Measurements from ENCODE around the gene CDH4. TPM values are rescaled to one million over a fixed set of nuclear protein-coding genes. Genes with fewer than 3 reads are reported as not detected.

Gene CDH4
- total RNA-seq, 2 experiments from 2014 or later: not detected

DNA sequence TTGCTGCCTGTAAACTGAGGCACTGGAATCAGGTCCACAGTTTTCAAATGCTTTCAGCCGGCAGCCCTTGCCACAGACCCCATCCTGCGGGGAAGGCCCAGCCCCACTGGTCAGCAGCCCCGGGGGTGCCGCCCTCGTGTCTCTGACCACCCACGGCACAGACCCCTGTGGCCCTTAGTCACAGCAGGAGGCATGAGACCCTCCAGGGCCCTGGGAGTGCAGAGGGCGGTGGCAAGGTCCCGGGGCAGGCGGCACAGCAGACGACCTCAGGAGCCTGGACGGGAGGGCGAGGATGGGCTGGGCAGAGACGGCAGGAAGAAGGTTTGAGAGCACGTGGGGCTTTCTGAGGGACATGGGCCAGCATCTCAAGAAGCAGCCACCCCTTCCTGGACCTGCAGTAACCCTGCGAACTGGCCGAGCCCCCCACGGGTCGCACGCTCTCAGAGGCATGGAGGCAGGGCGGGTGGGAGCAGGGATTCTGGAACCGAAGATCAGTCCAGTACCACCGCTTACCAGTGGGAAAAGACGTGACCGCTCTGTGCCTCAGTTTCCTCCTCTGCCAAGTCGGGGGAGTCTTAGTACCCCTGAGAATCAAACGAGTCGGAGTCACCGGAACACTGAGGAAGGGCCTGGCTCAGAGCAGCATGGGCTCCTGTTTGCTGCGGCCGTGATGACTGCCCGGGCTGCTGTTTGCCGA is 672.9 kb downstream of the CDH4 start:
- ChIA-PET POLR2A (no interaction called here), CTCF (ENCODE audit: unreplicated experiment) (no interaction called here)
- no TSS peak for BruUV-seq (replicated peaks)
- Histone ChIP-seq H3K4me3 (ENCODE audit: low read depth, low read length, poor library complexity, severe bottlenecking) (no peak overlapping the region), H3K4me2 (ENCODE audit: low read length) (no peak overlapping the region), H3K9me2 (ENCODE audit: insufficient read depth, low read length) (no peaks in the 10 kb centered on the region), H3K36me3 (ENCODE audit: insufficient read depth, low read length) (no peaks in the 10 kb centered on the region), H3K27ac (ENCODE audit: low read depth, low read length, poor library complexity, severe bottlenecking) (no peak overlapping the region), H4K20me1 (ENCODE audit: insufficient read depth, low read length) (no peaks in the 10 kb centered on the region), H3K79me2 (ENCODE audit: insufficient read depth, low read depth, low read length) (no peaks in the 10 kb centered on the region), H2AFZ (ENCODE audit: low read length) (no peak overlapping the region), H3K4me1 (ENCODE audit: insufficient read depth, low read length, poor library complexity, severe bottlenecking) (no peaks in the 10 kb centered on the region), H3K9me3 (ENCODE audit: low read length) (no peaks in the 10 kb centered on the region)
- DNase-seq (ENCODE audit: low spot score): no peak
- intact Hi-C loops (cut with micrococcal nuclease; ENCODE audit: unreplicated experiment): no loop called here
- TF ChIP-seq CTCF (conservative IDR thresholded peaks at IDR 0.05; ENCODE audit: low read length) (no peak), EZH2phosphoT487 (IDR thresholded peaks at IDR 0.05; ENCODE audit: borderline replicate concordance, low read depth, low read length) (no peak)

- no TSS peak for BruUV-seq (replicated peaks)
Measured at GRCh38 chr20:61925555-61926252, 673.6 kb downstream of the CDH4 start.

More at GRCh38 chr20:61925555-61926252, 673.6 kb downstream of the CDH4 start:
- intact Hi-C loops (cut with micrococcal nuclease; ENCODE audit: unreplicated experiment): no loop called here
- Histone ChIP-seq H3K4me2 (ENCODE audit: low read length) (no peak overlapping the region), H3K79me2 (ENCODE audit: insufficient read depth, low read depth, low read length) (no peaks in the 10 kb centered on the region), H3K27ac (ENCODE audit: low read depth, low read length, poor library complexity, severe bottlenecking) (no peak overlapping the region), H4K20me1 (ENCODE audit: insufficient read depth, low read length) (no peaks in the 10 kb centered on the region), H3K9me3 (ENCODE audit: low read length) (no peaks in the 10 kb centered on the region), H3K9me2 (ENCODE audit: insufficient read depth, low read length) (no peaks in the 10 kb centered on the region), H3K36me3 (ENCODE audit: insufficient read depth, low read length) (no peaks in the 10 kb centered on the region), H2AFZ (ENCODE audit: low read length) (no peak overlapping the region), H3K4me1 (ENCODE audit: insufficient read depth, low read length, poor library complexity, severe bottlenecking) (no peaks in the 10 kb centered on the region), H3K4me3 (ENCODE audit: low read depth, low read length, poor library complexity, severe bottlenecking) (no peak overlapping the region)
- CTCF ChIA-PET (ENCODE audit: unreplicated experiment): no interaction called here
- no peak for TF ChIP-seq CTCF (conservative IDR thresholded peaks at IDR 0.05; ENCODE audit: low read length)
- TF ChIP-seq EZH2phosphoT487 (IDR thresholded peaks at IDR 0.05; ENCODE audit: borderline replicate concordance, low read depth, low read length): no peak
- DNase-seq (ENCODE audit: low spot score): no peak
- POLR2A ChIA-PET: no interaction called here

All from OCI-LY7 (cell line).